Smooth muscle cell (in vitro differentiated cells): ENCODE data around the gene MSRB2. TPM values are rescaled to one million over a fixed set of nuclear protein-coding genes. Genes with fewer than 3 reads are reported as not detected.
"Not testable (repeated sequence)": the region's sequence is repeated elsewhere in the genome, so short reads cannot be mapped to it uniquely, and the experiment has no call there.

Experiments used
- DNase-seq: peaks from one replicate; lab custom pipeline; 2025; ENCODE audit not compliant: unreplicated experiment; lab: John Stamatoyannopoulos, UW
- H2AFZ ChIP-seq: fragments of 200-600 bp; sonication (generic); 2 replicates; pipeline ENCODE4 v1.6.0; 2016; ENCODE audit warnings: antibody characterized with exemption, low read depth, mild to moderate bottlenecking
- H3F3A ChIP-seq: fragments of 200-600 bp; sonication (generic); 2 replicates; pipeline ENCODE4 v1.6.0; 2017; ENCODE audit warnings: antibody characterized with exemption, low read depth
- H3K27ac ChIP-seq: fragments of 200-600 bp; sonication (generic); 2 replicates; pipeline ENCODE4 v1.5.1; 2016; ENCODE audit warnings: low read depth, mild to moderate bottlenecking
- H3K27me3 ChIP-seq: fragments of 200-600 bp; sonication (generic); 2 replicates; pipeline ENCODE4 v1.6.1; 2016; ENCODE audit warnings: low read depth, mild to moderate bottlenecking
- H3K36me3 ChIP-seq: fragments of 200-600 bp; sonication (generic); 2 replicates; pipeline ENCODE4 v1.5.1; 2016; ENCODE audit warnings: low read depth
- H3K4me1 ChIP-seq: fragments of 200-600 bp; sonication (generic); 2 replicates; pipeline ENCODE4 v1.5.1; 2016; ENCODE audit warnings: low read depth
- H3K4me2 ChIP-seq: fragments of 200-600 bp; sonication (generic); 2 replicates; pipeline ENCODE4 v1.6.0; 2016; ENCODE audit warnings: mild to moderate bottlenecking
- H3K4me3 ChIP-seq: fragments of 200-600 bp; sonication (generic); 2 replicates; pipeline ENCODE4 v1.5.1; 2016; ENCODE audit warnings: mild to moderate bottlenecking
- H3K79me2 ChIP-seq: fragments of 200-600 bp; sonication (generic); 2 replicates; pipeline ENCODE4 v1.6.0; 2016; ENCODE audit warnings: low read depth, mild to moderate bottlenecking
- H3K9ac ChIP-seq: fragments of 200-600 bp; sonication (generic); 2 replicates; pipeline ENCODE4 v1.6.0; 2016; ENCODE audit warnings: low read depth
- H3K9me3 ChIP-seq: fragments of 200-600 bp; sonication (generic); replicated peaks from 2 replicates; pipeline ENCODE4 v1.5.1; 2016; ENCODE audit warnings: low read depth
- H4K20me1 ChIP-seq: fragments of 200-600 bp; sonication (generic); 2 replicates; pipeline ENCODE4 v1.6.0; 2016; ENCODE audit warnings: low read depth
- WGBS: methylation state at CpG from one replicate; pipeline ENCODE4 v1.1.7; 2016; ENCODE audit warnings: low lambda C conversion rate; 5-methylcytosine and 5-hydroxymethylcytosine counted together
- polyA plus RNA-seq: library from polyadenylated mRNA; unstranded; fragments of >200 nt; fragmentation: Nextera tagmentation; extraction: Ambion mirVana; gene quantifications from 2 replicates; pipeline ENCODE4 v1.2.1, GENCODE V29; 2016
- total RNA-seq: library from RNA; depleted of rRNA; stranded (reverse); fragments of >200 nt; gene quantifications from 2 replicates; pipeline ENCODE4 v1.2.3, GENCODE V29; 2014
- TF ChIP-seq, protein P1 (sequence below): fragments of 200-600 bp; sonication (generic); IDR thresholded peaks from 2 replicates; pipeline ENCODE4 v1.5.1; 2017; ENCODE audit warnings: borderline replicate concordance, mild to moderate bottlenecking, antibody characterized with exemption; ENCODE audit not compliant: insufficient read depth, poor library complexity, severe bottlenecking

MSRB2 gene
- total and polyA plus RNA-seq, 2 experiments from 2014 or later: 21.5 to 64.0 TPM

DNA sequence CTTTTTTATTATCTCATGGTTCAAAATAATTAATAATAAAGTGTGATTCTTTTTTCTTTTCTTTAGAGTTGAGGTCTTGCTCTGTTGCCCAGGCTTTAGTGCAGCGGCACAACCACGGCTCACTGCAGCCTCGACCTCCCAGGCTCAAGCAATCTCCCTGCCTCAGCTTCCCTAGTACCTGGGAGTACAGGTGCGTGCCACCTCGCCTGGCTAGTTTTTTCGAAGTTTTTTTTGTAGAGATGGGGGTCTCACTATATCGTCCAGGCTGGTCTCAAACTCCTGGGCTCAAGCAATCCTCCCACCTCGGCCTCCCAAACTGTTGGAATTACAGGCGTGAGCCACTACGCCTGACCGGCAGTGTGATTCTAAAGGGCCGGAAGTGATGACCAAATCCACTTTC lies 28.0 kb upstream of the MSRB2 start:
- Histone ChIP-seq H3F3A (no peaks in the 10 kb centered on the region), H4K20me1 (no peaks in the 10 kb centered on the region), H3K9ac (no peak overlapping the region), H2AFZ (no peak overlapping the region), H3K9me3 (no peaks in the 10 kb centered on the region), H3K4me2 (no peak overlapping the region), H3K27ac (no peak overlapping the region), H3K4me3 (no peak overlapping the region), H3K4me1 (peaks cover 8% of the 10 kb centered on the region), H3K79me2 (no peaks in the 10 kb centered on the region), H3K36me3 (no peaks in the 10 kb centered on the region), H3K27me3 (no peaks in the 10 kb centered on the region)
- 97% methylated on average over 12 of the region's 12 CpGs for WGBS
- TF ChIP-seq, protein P1, sequence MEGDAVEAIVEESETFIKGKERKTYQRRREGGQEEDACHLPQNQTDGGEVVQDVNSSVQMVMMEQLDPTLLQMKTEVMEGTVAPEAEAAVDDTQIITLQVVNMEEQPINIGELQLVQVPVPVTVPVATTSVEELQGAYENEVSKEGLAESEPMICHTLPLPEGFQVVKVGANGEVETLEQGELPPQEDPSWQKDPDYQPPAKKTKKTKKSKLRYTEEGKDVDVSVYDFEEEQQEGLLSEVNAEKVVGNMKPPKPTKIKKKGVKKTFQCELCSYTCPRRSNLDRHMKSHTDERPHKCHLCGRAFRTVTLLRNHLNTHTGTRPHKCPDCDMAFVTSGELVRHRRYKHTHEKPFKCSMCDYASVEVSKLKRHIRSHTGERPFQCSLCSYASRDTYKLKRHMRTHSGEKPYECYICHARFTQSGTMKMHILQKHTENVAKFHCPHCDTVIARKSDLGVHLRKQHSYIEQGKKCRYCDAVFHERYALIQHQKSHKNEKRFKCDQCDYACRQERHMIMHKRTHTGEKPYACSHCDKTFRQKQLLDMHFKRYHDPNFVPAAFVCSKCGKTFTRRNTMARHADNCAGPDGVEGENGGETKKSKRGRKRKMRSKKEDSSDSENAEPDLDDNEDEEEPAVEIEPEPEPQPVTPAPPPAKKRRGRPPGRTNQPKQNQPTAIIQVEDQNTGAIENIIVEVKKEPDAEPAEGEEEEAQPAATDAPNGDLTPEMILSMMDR: no peak
- DNase-seq: no peak

DNA sequence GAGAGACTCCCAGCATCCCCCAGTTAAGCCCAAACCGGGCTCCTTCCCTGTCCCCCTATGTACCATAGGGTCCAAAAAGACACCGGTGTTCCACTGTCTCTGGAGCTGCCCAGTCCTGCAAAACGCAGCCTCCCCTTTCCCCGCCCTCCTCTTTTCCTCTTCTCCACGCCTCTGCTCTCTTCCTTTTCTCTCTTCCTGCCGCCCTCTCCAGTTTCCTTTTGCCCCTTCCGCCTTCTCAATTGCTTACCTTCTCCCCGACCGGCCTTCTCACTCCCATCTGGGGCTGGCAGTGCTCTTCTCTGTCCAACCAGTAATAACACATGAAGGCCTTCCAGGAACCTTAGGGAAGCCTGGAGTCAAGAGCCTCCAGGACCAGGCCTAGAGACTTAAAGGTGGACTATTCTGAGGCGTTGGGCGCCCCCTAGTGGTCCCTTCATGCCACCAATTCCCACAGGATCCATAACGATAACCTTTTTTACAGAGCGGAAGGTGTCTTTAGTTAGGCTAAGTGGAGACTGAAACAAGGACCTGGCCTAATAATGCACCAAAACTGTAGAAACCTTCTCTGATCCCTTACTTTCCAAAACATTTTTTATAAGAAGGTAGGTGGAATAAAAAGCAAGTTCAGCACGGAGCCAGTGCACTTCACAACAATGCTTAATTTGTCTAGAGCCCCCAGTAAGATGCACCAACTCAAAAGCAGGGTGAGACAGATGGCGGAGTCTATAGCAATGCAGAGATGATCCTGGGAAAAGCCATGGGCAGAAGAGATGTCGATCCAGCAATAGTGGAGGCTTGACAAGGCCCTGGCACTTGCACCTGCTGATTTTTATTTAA lies 27.2 kb upstream of the MSRB2 start:
- H3K4me1 ChIP-seq: peaks cover 6% of the 10 kb centered on the region
- 51% methylated on average over 16 of the region's 16 CpGs for WGBS
- DNase-seq: peak; percentile 13
- no peaks in the 10 kb centered on the region for H3F3A ChIP-seq
- H3K4me2 ChIP-seq: no peak overlapping the region
- TF ChIP-seq, protein P1: peak; percentile 70
- no peaks in the 10 kb centered on the region for H3K79me2 ChIP-seq
- no peaks in the 10 kb centered on the region for H3K27me3 ChIP-seq
- H3K4me3 ChIP-seq: no peak overlapping the region
- no peaks in the 10 kb centered on the region for H3K9me3 ChIP-seq
- no peak overlapping the region for H3K9ac ChIP-seq
- H3K27ac ChIP-seq: no peak overlapping the region
- H2AFZ ChIP-seq: peak overlapping the region; percentile 54
- no peaks in the 10 kb centered on the region for H4K20me1 ChIP-seq
- no peaks in the 10 kb centered on the region for H3K36me3 ChIP-seq

DNA sequence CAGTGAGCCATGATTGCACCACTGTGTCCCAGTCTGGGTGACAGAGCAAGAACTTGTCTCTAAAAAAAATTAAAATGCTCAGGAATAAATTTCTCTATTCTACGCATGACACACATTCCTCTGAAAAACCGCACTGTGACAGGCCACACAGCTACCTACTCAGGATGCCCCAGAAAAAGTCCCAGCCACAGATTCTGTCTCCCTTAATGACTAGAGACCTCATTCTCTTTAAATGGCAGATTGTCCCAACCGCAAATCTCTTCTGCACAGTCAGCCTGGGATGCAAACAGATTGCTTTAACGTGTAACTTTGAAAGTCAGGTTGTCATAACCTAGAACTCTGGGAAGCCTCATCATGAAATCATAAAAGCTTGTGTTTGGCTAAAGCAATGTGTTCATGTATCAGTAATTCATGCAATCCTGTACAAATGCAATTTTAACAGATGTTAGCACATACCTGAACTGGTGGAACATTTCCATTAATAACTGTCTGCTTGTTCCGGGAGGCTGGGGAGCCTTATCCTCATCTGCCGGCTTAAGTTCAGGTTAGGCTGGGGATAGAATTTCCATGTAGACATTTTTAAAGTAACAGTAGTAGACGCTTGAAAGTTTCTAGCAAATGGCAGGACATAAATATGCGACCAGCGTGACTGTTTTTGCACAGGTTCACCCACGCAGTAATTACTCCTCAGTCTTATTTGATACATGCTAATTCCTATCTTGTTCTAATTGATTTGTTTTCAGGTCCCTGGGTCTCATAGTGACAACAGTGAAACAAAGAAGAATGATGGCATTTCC lies 26.2 kb upstream of the MSRB2 start:
- no peak overlapping the region for H3K4me3 ChIP-seq
- H3K4me1 ChIP-seq: no peaks in the 10 kb centered on the region
- no peaks in the 10 kb centered on the region for H4K20me1 ChIP-seq
- H3K79me2 ChIP-seq: no peaks in the 10 kb centered on the region
- no peaks in the 10 kb centered on the region for H3F3A ChIP-seq
- no peaks in the 10 kb centered on the region for H3K36me3 ChIP-seq
- no peak for DNase-seq
- no peaks in the 10 kb centered on the region for H3K27me3 ChIP-seq
- TF ChIP-seq, protein P1: no peak
- 86% methylated on average over 10 of the region's 10 CpGs for WGBS
- H3K27ac ChIP-seq: no peak overlapping the region
- no peak overlapping the region for H3K9ac ChIP-seq
- H2AFZ ChIP-seq: no peak overlapping the region
- H3K9me3 ChIP-seq: no peaks in the 10 kb centered on the region
- no peak overlapping the region for H3K4me2 ChIP-seq

DNA sequence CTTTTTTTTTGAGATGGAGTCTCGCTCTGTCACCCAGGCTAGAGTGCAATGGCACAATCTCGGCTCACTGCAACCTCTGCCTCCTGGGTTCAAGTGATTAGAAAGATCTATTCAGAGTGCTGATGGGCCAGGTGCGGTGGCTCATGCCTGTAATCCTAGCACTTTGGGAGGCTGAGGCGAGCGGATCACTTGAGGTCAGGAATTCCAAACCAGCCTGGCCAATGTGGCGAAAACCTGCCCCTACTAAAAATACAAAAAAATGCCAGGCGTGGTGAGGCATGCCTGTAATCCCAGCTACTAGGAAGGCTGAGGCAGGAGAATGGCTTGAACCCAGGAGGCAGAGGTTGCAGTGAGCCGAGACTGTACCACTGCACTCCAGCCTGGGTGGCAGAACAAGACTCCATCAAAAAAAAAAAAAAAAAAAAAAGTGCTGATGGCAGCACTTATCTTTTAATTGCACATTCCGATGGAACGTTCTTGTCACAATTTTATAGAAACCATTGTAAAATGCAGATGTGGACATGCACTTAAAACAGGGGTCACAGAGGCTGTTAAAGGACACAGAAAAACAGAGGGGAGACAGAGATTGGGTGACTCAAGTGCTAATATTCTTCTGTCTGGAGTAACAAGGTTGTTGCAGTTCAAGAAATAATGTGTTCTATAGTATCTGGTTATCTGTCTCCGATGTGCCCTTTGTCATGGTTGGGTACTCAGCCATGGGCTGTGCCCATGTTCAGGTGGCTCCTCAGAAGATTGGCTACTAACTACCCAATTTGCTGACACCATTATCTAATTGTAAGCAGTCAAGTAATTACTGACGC lies 25.1 kb upstream of the MSRB2 start:
- DNase-seq, H3F3A ChIP-seq, H3K36me3 ChIP-seq, H3K4me2 ChIP-seq, H4K20me1 ChIP-seq, H3K9me3 ChIP-seq, H3K79me2 ChIP-seq, H3K9ac ChIP-seq, H2AFZ ChIP-seq, H3K27me3 ChIP-seq, H3K27ac ChIP-seq, H3K4me1 ChIP-seq, H3K4me3 ChIP-seq: not testable (repeated sequence)
- WGBS: 87% methylated on average over 12 of the region's 12 CpGs
